Keratinocyte (primary cell): ENCODE results near the gene PIGP. TPM values are rescaled to one million over a fixed set of nuclear protein-coding genes. Genes with fewer than 3 reads are reported as not detected.
A peak's percentile ranks its signal among the peaks of the same experiment; 100 is the strongest.

ENCODE experiments used
- DNase-seq: peaks from one replicate; pipeline ENCODE4 v3.0.0-alpha.2; 2011; ENCODE audit warnings: low read depth, missing footprints, low spot score
- FAIRE-seq: peaks from 2 replicates; lab custom pipeline; 2011; peaks lifted over from hg19 to GRCh38; lab: Jason Lieb, UNC
- H2AFZ ChIP-seq: 2 replicates; pipeline ENCODE4 v1.6.0; 2012; ENCODE audit warnings: low read length, control low read depth, inconsistent platforms; ENCODE audit not compliant: control insufficient read depth
- H3K27ac ChIP-seq: 2 replicates; pipeline ENCODE4 v1.5.1; 2011; ENCODE audit warnings: low read length; ENCODE audit not compliant: control insufficient read depth, insufficient read depth
- H3K27me3 ChIP-seq: 3 replicates; pipeline ENCODE4 v1.6.0; 2011; ENCODE audit warnings: low read length; ENCODE audit not compliant: control insufficient read depth, insufficient read depth; ENCODE audit errors: extremely low read depth
- H3K36me3 ChIP-seq, 2 experiments: 2 replicates in 1 of 2; 3 replicates in 1 of 2; pipeline ENCODE4 v1.5.1; 2011; ENCODE audit warnings: low read length in 2 of 2, mild to moderate bottlenecking in 1 of 2; ENCODE audit not compliant: control insufficient read depth in 2 of 2, insufficient read depth in 2 of 2; ENCODE audit errors: extremely low read depth in 1 of 2
- H3K4me1 ChIP-seq: 3 replicates; pipeline ENCODE4 v1.5.1; 2011; ENCODE audit warnings: low read length; ENCODE audit not compliant: control insufficient read depth, insufficient read depth; ENCODE audit errors: extremely low read depth
- H3K4me2 ChIP-seq: 3 replicates; pipeline ENCODE4 v1.6.0; 2011; ENCODE audit warnings: low read depth, low read length; ENCODE audit not compliant: control insufficient read depth, insufficient read depth; ENCODE audit errors: extremely low read depth
- H3K4me3 ChIP-seq, 3 experiments: fragments of 200-600 bp in 1 of 3; sonication (generic) in 1 of 3; 2 replicates in 2 of 3; 3 replicates in 1 of 3; pipeline ENCODE4 v1.5.1; 2011 to 2016; ENCODE audit warnings: low read length in 3 of 3, mild to moderate bottlenecking in 3 of 3, control low read depth in 2 of 3, inconsistent platforms in 1 of 3, low read depth in 1 of 3, mixed read lengths in 1 of 3, mixed run types in 1 of 3, moderate library complexity in 1 of 3; ENCODE audit not compliant: control insufficient read depth in 2 of 3, insufficient read depth in 2 of 3; ENCODE audit errors: extremely low read depth in 1 of 3
- H3K79me2 ChIP-seq: 2 replicates; pipeline ENCODE4 v1.6.0; 2012; ENCODE audit warnings: low read length; ENCODE audit not compliant: control insufficient read depth, insufficient read depth
- H3K9ac ChIP-seq: 3 replicates; pipeline ENCODE4 v1.6.0; 2011; ENCODE audit warnings: low read length; ENCODE audit not compliant: control insufficient read depth, insufficient read depth; ENCODE audit errors: extremely low read depth
- H3K9me1 ChIP-seq: 3 replicates; pipeline ENCODE4 v1.6.0; 2011; ENCODE audit warnings: low read length; ENCODE audit not compliant: control insufficient read depth, insufficient read depth; ENCODE audit errors: extremely low read depth
- H3K9me3 ChIP-seq: 2 replicates; pipeline ENCODE4 v1.5.1; 2012; ENCODE audit warnings: low read depth, low read length; ENCODE audit not compliant: control insufficient read depth
- H4K20me1 ChIP-seq: 3 replicates; pipeline ENCODE4 v1.6.0; 2011; ENCODE audit warnings: low read length; ENCODE audit not compliant: control insufficient read depth, insufficient read depth; ENCODE audit errors: extremely low read depth
- CTCF ChIP-seq, 3 experiments: IDR thresholded peaks in 1 of 3; conservative IDR thresholded peaks in 1 of 3; optimal IDR thresholded peaks in 1 of 3; 2 replicates in 2 of 3; 3 replicates in 1 of 3; pipeline versions ENCODE3 to v1.5.1; 2011; ENCODE audit warnings: low read length in 3 of 3, mild to moderate bottlenecking in 3 of 3, moderate library complexity in 2 of 3, control low read depth in 1 of 3, inconsistent platforms in 1 of 3; ENCODE audit not compliant: insufficient read depth in 2 of 3; ENCODE audit errors: extremely low read depth in 1 of 3
- EZH2 ChIP-seq: IDR thresholded peaks from one replicate; pipeline ENCODE4 v1.6.1; 2012; ENCODE audit warnings: inconsistent platforms, mild to moderate bottlenecking, low read length, moderate library complexity
- dilution Hi-C: fragments of 300-500 bp; cut with MboI; formaldehyde crosslinking; loops from one replicate; pipeline ENCODE4 v1.7.0; 2020; ENCODE audit warnings: low sequenced_read_pairs; ENCODE audit not compliant: extremely low pct_ligation_motif_present
- polyA plus RNA-seq, 5 experiments: library from polyadenylated mRNA; depleted of rRNA in 3 of 5; stranded (reverse) in 3 of 5; stranded (forward) in 1 of 5; unstranded in 1 of 5; fragments of >200 nt; gene quantifications; 1 replicate in 1 of 5; 2 replicates in 3 of 5; 3 replicates in 1 of 5; pipeline versions ENCODE4 v1.2.1 to v1.2.3, GENCODE V29; 2011 to 2012; ENCODE audit warnings: missing spikeins in 2 of 5, low read depth in 1 of 5, low replicate concordance in 1 of 5

The PIGP gene
- polyA plus RNA-seq, 1 donor (not counting 4 experiments of a cell fraction or from before 2014, with no cell fraction given) = 31.8 TPM

DNA sequence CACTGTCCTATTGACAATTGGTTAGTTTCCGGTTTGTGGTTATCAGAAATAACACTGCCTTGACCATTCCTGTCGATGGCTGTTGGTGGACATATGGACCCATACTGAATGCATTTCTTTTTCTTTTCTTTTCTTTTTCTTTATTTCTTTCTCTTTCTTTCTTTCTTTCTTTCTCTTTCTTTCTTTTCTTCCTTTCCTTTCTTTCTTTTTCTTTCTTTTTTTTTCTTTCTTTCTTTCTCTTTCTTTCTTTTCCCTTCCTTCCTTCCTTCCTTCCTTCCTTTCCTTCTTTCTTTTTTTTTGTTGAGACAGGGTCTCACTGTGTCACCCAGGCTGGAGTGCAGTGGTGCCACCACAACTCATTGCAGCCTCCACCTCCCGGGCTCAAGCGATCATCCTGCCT is 42.0 kb downstream of the PIGP start:
- dilution Hi-C loops = no loop called here
- no peak overlapping the region for H2AFZ ChIP-seq
- no peak overlapping the region for H3K9ac ChIP-seq
- no peak overlapping the region for H3K4me3 ChIP-seq
- H3K9me1 ChIP-seq = no peaks in the 10 kb centered on the region
- no peaks in the 10 kb centered on the region for H3K4me1 ChIP-seq
- no peaks in the 10 kb centered on the region for H3K79me2 ChIP-seq
- no peaks in the 10 kb centered on the region for H3K9me3 ChIP-seq
- no peak for TF ChIP-seq CTCF (optimal IDR thresholded peaks at IDR 0.05 in 1 of 3, IDR thresholded peaks at IDR 0.05 in 1 of 3, conservative IDR thresholded peaks at IDR 0.05 in 1 of 3; ENCODE audit: extremely low read depth in 1 of 3, insufficient read depth in 2 of 3, low read length in 3 of 3)
- TF ChIP-seq EZH2 = no peak
- H3K27me3 ChIP-seq = no peaks in the 10 kb centered on the region
- no peak for FAIRE-seq
- no peak overlapping the region for H3K27ac ChIP-seq
- H3K4me2 ChIP-seq = no peak overlapping the region
- H3K36me3 ChIP-seq = no peaks in the 10 kb centered on the region
- no peak for DNase-seq
- H4K20me1 ChIP-seq = no peaks in the 10 kb centered on the region

DNA sequence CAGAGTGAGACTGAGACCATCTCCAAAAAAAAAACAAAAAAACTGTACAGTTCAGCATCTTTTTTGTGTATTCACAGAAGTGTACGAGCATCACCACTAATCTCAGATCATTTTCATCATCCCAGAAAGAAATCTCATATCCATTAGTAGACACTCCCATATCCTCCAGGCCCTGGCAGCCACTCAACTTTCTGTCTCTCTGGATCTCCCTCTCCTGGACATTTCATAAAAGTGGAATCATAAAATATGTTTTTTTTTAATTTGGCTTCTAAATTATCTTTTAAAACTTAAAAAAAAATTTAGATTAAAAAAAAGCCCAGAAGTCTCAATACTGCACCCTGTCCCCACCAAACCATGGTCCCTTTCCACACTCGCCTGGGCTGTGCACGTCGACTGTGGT is 44.3 kb downstream of the PIGP start:
- Histone ChIP-seq H3K9me3 (no peaks in the 10 kb centered on the region), H4K20me1 (no peaks in the 10 kb centered on the region)
- no peak for FAIRE-seq

More for the DNA sequence above, 44.3 kb downstream of the PIGP start:
- Histone ChIP-seq H3K27me3 (no peaks in the 10 kb centered on the region), H3K9ac (no peak overlapping the region), H3K9me1 (no peaks in the 10 kb centered on the region), H3K36me3 (no peaks in the 10 kb centered on the region), H3K27ac (no peak overlapping the region), H3K4me1 (no peaks in the 10 kb centered on the region), H3K4me3 (no peak overlapping the region), H3K4me2 (no peak overlapping the region), H2AFZ (no peak overlapping the region), H3K79me2 (no peaks in the 10 kb centered on the region)
- peak in 1 of 3 experiments; percentile 3 for TF ChIP-seq CTCF (optimal IDR thresholded peaks at IDR 0.05 in 1 of 3, IDR thresholded peaks at IDR 0.05 in 1 of 3, conservative IDR thresholded peaks at IDR 0.05 in 1 of 3; ENCODE audit: extremely low read depth in 1 of 3, insufficient read depth in 2 of 3, low read length in 3 of 3)
- no peak for TF ChIP-seq EZH2
- DNase-seq = no peak
- dilution Hi-C loops = no loop called here
